ENCODE measurements around the gene AMOTL1.

Gene AMOTL1

DNA sequence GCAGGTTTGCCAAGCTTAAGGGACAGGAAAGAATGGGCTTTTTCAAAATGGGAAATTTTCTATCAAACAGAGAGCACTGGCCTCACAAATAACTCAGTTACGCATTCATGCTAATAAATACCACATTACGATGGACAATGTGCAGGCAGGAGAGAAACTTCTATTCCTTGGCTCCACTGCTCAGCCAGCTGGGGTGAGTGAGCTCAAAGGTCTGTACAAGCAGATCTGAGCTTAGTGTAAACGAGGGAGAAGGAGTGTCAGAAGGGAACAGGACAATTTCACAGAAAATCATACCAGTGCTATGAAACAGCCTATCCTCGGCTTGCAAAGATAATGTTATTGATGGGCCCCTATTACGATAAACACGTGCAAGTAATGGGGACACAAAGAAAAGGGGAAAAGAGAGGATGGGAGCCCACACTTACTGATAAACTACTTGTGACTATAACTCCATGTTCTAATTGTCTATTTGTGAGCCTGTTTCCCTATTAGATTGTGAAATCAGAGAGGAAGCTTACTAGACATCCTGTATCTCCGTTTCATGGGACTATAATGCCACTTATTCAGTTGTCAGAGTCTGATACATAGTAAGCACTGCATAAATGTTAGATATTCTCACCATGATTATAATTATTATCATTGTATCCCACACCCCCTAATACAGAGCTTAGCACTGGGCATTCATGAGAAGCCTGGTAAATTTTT lies 46.3 kb downstream of the AMOTL1 start:
- no peak overlapping the region for H3K4me2 ChIP-seq (ENCODE audit: insufficient read depth, low read length)
- H3K27me3 ChIP-seq (ENCODE audit: insufficient read depth, low read length, poor library complexity), result no peaks in the 10 kb centered on the region
- no peaks in the 10 kb centered on the region for H4K20me1 ChIP-seq (ENCODE audit: insufficient read depth, low read length)
- H3K27ac ChIP-seq (ENCODE audit: low read length), result no peak overlapping the region
- no peak for ATAC-seq (ENCODE audit: insufficient read depth, low read depth)
- DNase-seq, result no peak
- no peak overlapping the region for H2AFZ ChIP-seq (ENCODE audit: low read depth, low read length)
- peaks cover 17% of the 10 kb centered on the region for H3K9me3 ChIP-seq (ENCODE audit: insufficient read depth, low read length, severe bottlenecking)
- no peak overlapping the region for H3K4me3 ChIP-seq (ENCODE audit: low read depth in 1 of 2, low read length in 2 of 2)
- TF ChIP-seq, protein P1, sequence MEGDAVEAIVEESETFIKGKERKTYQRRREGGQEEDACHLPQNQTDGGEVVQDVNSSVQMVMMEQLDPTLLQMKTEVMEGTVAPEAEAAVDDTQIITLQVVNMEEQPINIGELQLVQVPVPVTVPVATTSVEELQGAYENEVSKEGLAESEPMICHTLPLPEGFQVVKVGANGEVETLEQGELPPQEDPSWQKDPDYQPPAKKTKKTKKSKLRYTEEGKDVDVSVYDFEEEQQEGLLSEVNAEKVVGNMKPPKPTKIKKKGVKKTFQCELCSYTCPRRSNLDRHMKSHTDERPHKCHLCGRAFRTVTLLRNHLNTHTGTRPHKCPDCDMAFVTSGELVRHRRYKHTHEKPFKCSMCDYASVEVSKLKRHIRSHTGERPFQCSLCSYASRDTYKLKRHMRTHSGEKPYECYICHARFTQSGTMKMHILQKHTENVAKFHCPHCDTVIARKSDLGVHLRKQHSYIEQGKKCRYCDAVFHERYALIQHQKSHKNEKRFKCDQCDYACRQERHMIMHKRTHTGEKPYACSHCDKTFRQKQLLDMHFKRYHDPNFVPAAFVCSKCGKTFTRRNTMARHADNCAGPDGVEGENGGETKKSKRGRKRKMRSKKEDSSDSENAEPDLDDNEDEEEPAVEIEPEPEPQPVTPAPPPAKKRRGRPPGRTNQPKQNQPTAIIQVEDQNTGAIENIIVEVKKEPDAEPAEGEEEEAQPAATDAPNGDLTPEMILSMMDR (IDR thresholded peaks at IDR 0.05; ENCODE audit: borderline replicate concordance, extremely low read depth, low read length, poor library complexity, severe bottlenecking), result no peak
- no peak for TF ChIP-seq EZH2 (IDR thresholded peaks at IDR 0.05; ENCODE audit: borderline replicate concordance, low read depth, low read length, severe bottlenecking)
- H3K36me3 ChIP-seq (ENCODE audit: insufficient read depth, low read length), result no peaks in the 10 kb centered on the region
- no peaks in the 10 kb centered on the region for H3K79me2 ChIP-seq (ENCODE audit: insufficient read depth, low read length)
- no peaks in the 10 kb centered on the region for H3K4me1 ChIP-seq (ENCODE audit: insufficient read depth, low read length)
- H3K9ac ChIP-seq (ENCODE audit: low read depth, low read length), result no peak overlapping the region

GRCh38 chr11:94815705-94816344 lies 47.7 kb downstream of the AMOTL1 start:
- no peak overlapping the region for H2AFZ ChIP-seq (ENCODE audit: low read depth, low read length)
- H3K4me3 ChIP-seq (ENCODE audit: low read depth in 1 of 2, low read length in 2 of 2), result no peak overlapping the region
- no peaks in the 10 kb centered on the region for H3K79me2 ChIP-seq (ENCODE audit: insufficient read depth, low read length)
- H4K20me1 ChIP-seq (ENCODE audit: insufficient read depth, low read length), result no peaks in the 10 kb centered on the region
- no peak overlapping the region for H3K4me2 ChIP-seq (ENCODE audit: insufficient read depth, low read length)
- H3K27me3 ChIP-seq (ENCODE audit: insufficient read depth, low read length, poor library complexity), result no peaks in the 10 kb centered on the region
- H3K27ac ChIP-seq (ENCODE audit: low read length), result no peak overlapping the region
- H3K9me3 ChIP-seq (ENCODE audit: insufficient read depth, low read length, severe bottlenecking), result peaks cover 17% of the 10 kb centered on the region
- no peaks in the 10 kb centered on the region for H3K36me3 ChIP-seq (ENCODE audit: insufficient read depth, low read length)
- H3K4me1 ChIP-seq (ENCODE audit: insufficient read depth, low read length), result no peaks in the 10 kb centered on the region
- TF ChIP-seq, protein P1 (IDR thresholded peaks at IDR 0.05; ENCODE audit: borderline replicate concordance, extremely low read depth, low read length, poor library complexity, severe bottlenecking), result no peak
- no peak for TF ChIP-seq EZH2 (IDR thresholded peaks at IDR 0.05; ENCODE audit: borderline replicate concordance, low read depth, low read length, severe bottlenecking)
- ATAC-seq (ENCODE audit: insufficient read depth, low read depth), result no peak
- DNase-seq, result peak; percentile 10
- no peak overlapping the region for H3K9ac ChIP-seq (ENCODE audit: low read depth, low read length)

- no peak for DNase-seq
- H3K27me3 ChIP-seq (ENCODE audit: insufficient read depth, low read length, poor library complexity), result no peaks in the 10 kb centered on the region
- no peak overlapping the region for H2AFZ ChIP-seq (ENCODE audit: low read depth, low read length)
- no peak overlapping the region for H3K4me3 ChIP-seq (ENCODE audit: low read depth in 1 of 2, low read length in 2 of 2)
- ATAC-seq (ENCODE audit: insufficient read depth, low read depth), result no peak
- H3K36me3 ChIP-seq (ENCODE audit: insufficient read depth, low read length), result no peaks in the 10 kb centered on the region
- no peaks in the 10 kb centered on the region for H3K4me1 ChIP-seq (ENCODE audit: insufficient read depth, low read length)
- H3K27ac ChIP-seq (ENCODE audit: low read length), result no peak overlapping the region
- H3K9ac ChIP-seq (ENCODE audit: low read depth, low read length), result no peak overlapping the region
- H3K79me2 ChIP-seq (ENCODE audit: insufficient read depth, low read length), result no peaks in the 10 kb centered on the region
- no peak for TF ChIP-seq EZH2 (IDR thresholded peaks at IDR 0.05; ENCODE audit: borderline replicate concordance, low read depth, low read length, severe bottlenecking)
- TF ChIP-seq, protein P1 (IDR thresholded peaks at IDR 0.05; ENCODE audit: borderline replicate concordance, extremely low read depth, low read length, poor library complexity, severe bottlenecking), result no peak
- peaks cover 11% of the 10 kb centered on the region for H3K9me3 ChIP-seq (ENCODE audit: insufficient read depth, low read length, severe bottlenecking)
- H3K4me2 ChIP-seq (ENCODE audit: insufficient read depth, low read length), result no peak overlapping the region
- H4K20me1 ChIP-seq (ENCODE audit: insufficient read depth, low read length), result no peaks in the 10 kb centered on the region
Measured at GRCh38 chr11:94820480-94820879, 52.3 kb downstream of the AMOTL1 start.
